Measurements from ENCODE around the gene ZSCAN5C. TPM values are rescaled to one million over a fixed set of nuclear protein-coding genes. Genes with fewer than 3 reads are reported as not detected.
"Not testable (repeated sequence)": the region's sequence is repeated elsewhere in the genome, so short reads cannot be mapped to it uniquely, and the experiment has no call there.

Gene ZSCAN5C
- total and polyA plus RNA-seq, 7 experiments from 2014 or later, result not detected

DNA sequence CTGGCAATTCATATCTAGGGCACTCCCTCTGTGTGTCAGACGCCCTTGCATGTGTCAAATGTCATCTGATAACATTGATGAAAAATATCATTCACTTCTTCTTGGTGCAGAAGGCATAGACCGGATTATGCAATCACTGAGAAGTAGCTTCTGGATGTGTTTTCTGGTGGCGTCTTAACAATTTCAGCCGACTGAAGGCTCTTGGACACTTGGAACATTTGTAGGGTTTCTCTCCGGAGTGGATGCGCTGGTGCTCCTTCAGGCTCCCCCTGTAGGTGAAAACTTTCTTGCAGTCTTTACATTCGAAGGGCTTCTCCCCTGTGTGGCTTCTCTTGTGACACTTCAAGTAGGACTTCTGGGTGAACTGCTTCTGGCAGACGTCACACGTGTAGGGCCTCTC, 19.4 kb downstream of the ZSCAN5C start:
- H3K36me3 ChIP-seq (ENCODE audit: control insufficient read depth in 2 of 3, insufficient read depth in 3 of 3, low read length in 3 of 3); H3K4me3 ChIP-seq (ENCODE audit: low read length); H3K27ac Mint-ChIP-seq; intact Hi-C loops (cut with micrococcal nuclease); CTCF ChIA-PET; H3K4me1 ChIP-seq (ENCODE audit: control insufficient read depth in 2 of 2, insufficient read depth in 2 of 2, low read length in 2 of 2); H3K9me3 Mint-ChIP-seq; H3K4me3 Mint-ChIP-seq; H3K4me1 Mint-ChIP-seq; H3K9me3 ChIP-seq (ENCODE audit: control insufficient read depth in 2 of 3, low read length in 3 of 3); H3K27ac ChIP-seq (ENCODE audit: low read depth, low read length); ATAC-seq; H3K27me3 ChIP-seq (ENCODE audit: control insufficient read depth in 2 of 2, insufficient read depth in 2 of 2, low read length in 2 of 2); POLR2A ChIA-PET: not testable (repeated sequence)
- Mint-ChIP-seq H3K36me3 (peaks cover 0 to 39% (median 18%) of the 10 kb centered on the region in 5 donors), H3K27me3 (peaks cover 10 to 15% (median 11%) of the 10 kb centered on the region in 5 donors)
- DNase-seq, result peak in 1 of 9 donors; percentile 4

DNA sequence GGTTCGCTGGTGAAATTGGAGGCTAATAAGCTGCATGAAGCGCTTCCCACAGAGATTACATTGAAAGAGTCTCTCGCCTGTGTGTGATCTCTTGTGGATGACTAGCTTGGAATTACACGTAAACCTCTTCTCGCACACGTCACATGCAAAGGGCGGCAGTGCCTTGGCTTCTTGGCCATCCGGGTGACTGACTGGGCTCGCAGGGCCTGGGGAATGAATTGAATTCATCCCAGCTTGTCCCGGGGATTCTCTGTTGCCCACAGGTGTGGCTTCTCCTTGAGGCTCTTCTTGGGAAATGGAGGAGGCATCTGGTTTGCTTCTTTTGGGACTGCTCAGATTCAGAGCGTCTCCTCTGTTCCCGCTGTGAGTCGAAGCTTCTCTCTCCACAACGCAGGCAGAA, 19.8 kb downstream of the ZSCAN5C start:
- DNase-seq (no peak), ATAC-seq (no peak)
- H3K27ac Mint-ChIP-seq, result no peak overlapping the region
- ChIA-PET POLR2A (no interaction called here), CTCF (no interaction called here)
- H3K27me3 Mint-ChIP-seq, result peaks cover 7 to 12% (median 9%) of the 10 kb centered on the region in 5 donors
- Histone ChIP-seq H3K4me1 (ENCODE audit: control insufficient read depth in 2 of 2, insufficient read depth in 2 of 2, low read length in 2 of 2) (no peaks in the 10 kb centered on the region), H3K4me3 (ENCODE audit: low read length) (no peak overlapping the region), H3K27ac (ENCODE audit: low read depth, low read length) (no peak overlapping the region), H3K36me3 (ENCODE audit: control insufficient read depth in 2 of 3, insufficient read depth in 3 of 3, low read length in 3 of 3) (no peaks in the 10 kb centered on the region), H3K9me3 (ENCODE audit: control insufficient read depth in 2 of 3, low read length in 3 of 3) (no peaks in the 10 kb centered on the region), H3K27me3 (ENCODE audit: control insufficient read depth in 2 of 2, insufficient read depth in 2 of 2, low read length in 2 of 2) (no peaks in the 10 kb centered on the region)
- H3K9me3 Mint-ChIP-seq, result peaks cover 0 to 3% (median 0%) of the 10 kb centered on the region in 11 donors
- H3K4me1 Mint-ChIP-seq, result peaks cover 0 to 5% (median 4%) of the 10 kb centered on the region in 7 donors
- no peak overlapping the region for H3K4me3 Mint-ChIP-seq
- intact Hi-C loops (cut with micrococcal nuclease), result no loop called here
- H3K36me3 Mint-ChIP-seq, result peaks cover 0 to 39% (median 18%) of the 10 kb centered on the region in 5 donors

DNA sequence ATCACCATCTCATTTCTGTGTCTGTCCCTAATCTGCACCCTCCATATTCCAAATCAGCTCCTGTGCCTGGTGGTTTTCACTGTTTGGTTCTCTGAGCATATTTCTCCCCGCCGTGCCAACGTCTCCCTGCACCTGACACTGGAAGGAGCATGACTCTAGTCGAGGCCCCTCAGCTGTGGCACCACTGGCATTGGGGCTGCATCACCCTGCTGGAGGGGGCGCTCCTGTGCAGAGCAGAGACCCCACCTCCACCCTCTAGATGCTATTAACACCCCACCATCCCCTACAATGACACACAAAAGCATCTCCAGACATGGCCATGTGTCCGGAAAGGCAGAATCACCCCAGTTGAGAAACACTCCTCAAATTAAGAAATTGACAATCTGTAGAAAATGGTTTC, 20.8 kb downstream of the ZSCAN5C start:
- Histone ChIP-seq H3K27ac (ENCODE audit: low read depth, low read length) (no peak overlapping the region), H3K4me3 (ENCODE audit: low read length) (no peak overlapping the region), H3K36me3 (ENCODE audit: control insufficient read depth in 2 of 3, insufficient read depth in 3 of 3, low read length in 3 of 3) (no peaks in the 10 kb centered on the region), H3K27me3 (ENCODE audit: control insufficient read depth in 2 of 2, insufficient read depth in 2 of 2, low read length in 2 of 2) (no peaks in the 10 kb centered on the region), H3K4me1 (ENCODE audit: control insufficient read depth in 2 of 2, insufficient read depth in 2 of 2, low read length in 2 of 2) (no peaks in the 10 kb centered on the region), H3K9me3 (ENCODE audit: control insufficient read depth in 2 of 3, low read length in 3 of 3) (no peaks in the 10 kb centered on the region)
- peaks cover 3 to 10% (median 5%) of the 10 kb centered on the region in 5 donors for H3K27me3 Mint-ChIP-seq
- no peak overlapping the region for H3K4me3 Mint-ChIP-seq
- ChIA-PET CTCF (no interaction called here), POLR2A (no interaction called here)
- intact Hi-C loops (cut with micrococcal nuclease), result no loop called here
- no peak for ATAC-seq
- H3K27ac Mint-ChIP-seq, result no peak overlapping the region
- DNase-seq, result no peak
- H3K9me3 Mint-ChIP-seq, result peaks cover 0 to 2% (median 0%) of the 10 kb centered on the region in 11 donors
- H3K36me3 Mint-ChIP-seq, result peaks cover 0 to 39% (median 18%) of the 10 kb centered on the region in 5 donors
- peaks cover 0 to 5% (median 2%) of the 10 kb centered on the region in 7 donors for H3K4me1 Mint-ChIP-seq

DNA sequence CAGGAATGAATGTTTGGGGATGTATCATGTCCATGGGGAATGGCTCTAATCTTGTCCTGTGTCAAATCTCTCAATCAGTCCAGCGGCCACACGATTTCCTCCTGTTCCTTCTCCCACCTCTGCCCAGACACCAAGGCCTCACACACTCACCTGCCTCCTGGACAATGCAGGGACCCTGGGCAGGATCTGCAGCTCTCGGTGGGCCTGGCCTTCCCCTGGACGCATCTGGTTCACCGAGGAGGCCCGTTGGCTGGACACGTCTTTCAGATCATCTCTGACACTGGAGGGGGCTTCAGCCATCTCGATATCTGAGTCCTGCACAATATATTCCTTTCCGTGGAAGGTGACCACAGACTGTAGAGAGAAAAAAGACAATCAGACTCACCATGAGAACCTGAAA, 21.4 kb downstream of the ZSCAN5C start:
- no peaks in the 10 kb centered on the region for H3K9me3 ChIP-seq (ENCODE audit: control insufficient read depth in 2 of 3, low read length in 3 of 3)
- Mint-ChIP-seq H3K4me1 (peaks cover 0 to 3% (median 0%) of the 10 kb centered on the region in 7 donors), H3K4me3 (no peak overlapping the region), H3K36me3 (peaks cover 0 to 39% (median 18%) of the 10 kb centered on the region in 5 donors), H3K27ac (no peak overlapping the region), H3K27me3 (peaks cover 0 to 6% (median 2%) of the 10 kb centered on the region in 5 donors), H3K9me3 (no peaks in the 10 kb centered on the region)
- CTCF ChIA-PET, result interaction anchor here (2.1 kb wide), 1 partner anchor 29 kb away, joined by 4 read pairs; no protein-coding TSS in a partner anchor
- POLR2A ChIA-PET, result no interaction called here
- intact Hi-C loops (cut with micrococcal nuclease), result no loop called here
- no peaks in the 10 kb centered on the region for H3K36me3 ChIP-seq (ENCODE audit: control insufficient read depth in 2 of 3, insufficient read depth in 3 of 3, low read length in 3 of 3)
- H3K4me1 ChIP-seq (ENCODE audit: control insufficient read depth in 2 of 2, insufficient read depth in 2 of 2, low read length in 2 of 2), result no peaks in the 10 kb centered on the region
- DNase-seq (no peak), ATAC-seq (no peak)
- H3K4me3 ChIP-seq (ENCODE audit: low read length), result no peak overlapping the region
- H3K27ac ChIP-seq (ENCODE audit: low read depth, low read length), result no peak overlapping the region
- no peaks in the 10 kb centered on the region for H3K27me3 ChIP-seq (ENCODE audit: control insufficient read depth in 2 of 2, insufficient read depth in 2 of 2, low read length in 2 of 2)

DNA sequence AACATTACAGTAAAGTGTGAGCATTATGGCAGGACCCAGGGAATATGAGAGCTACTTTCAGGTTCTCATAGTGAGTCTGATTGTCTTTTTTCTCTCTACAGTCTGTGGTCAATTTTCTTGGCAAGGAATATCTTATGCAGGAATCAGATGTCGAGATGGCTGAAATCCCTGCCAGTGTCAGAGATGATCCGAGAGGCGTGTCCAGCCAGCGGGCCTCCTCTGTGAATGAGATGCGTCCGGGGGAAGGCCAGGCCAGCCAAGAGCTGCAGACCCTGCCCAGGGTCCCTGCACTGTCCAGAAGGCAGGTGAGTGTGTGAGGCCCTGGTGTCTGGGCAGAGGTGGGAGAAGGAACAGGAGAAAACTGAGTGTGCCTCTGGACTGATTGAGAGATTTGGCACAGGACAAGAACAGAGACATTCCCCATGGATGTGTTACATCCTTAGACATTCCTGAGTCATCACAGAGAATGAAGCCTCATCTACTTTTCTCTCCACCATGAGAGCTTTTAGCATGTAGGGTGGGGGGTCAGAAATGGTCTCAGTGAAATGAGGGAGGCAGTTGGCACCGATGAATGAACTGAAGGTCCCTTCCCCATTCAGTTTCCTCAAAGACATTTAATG, 43.2 kb downstream of the ZSCAN5C start:
- Mint-ChIP-seq H3K4me1 (peaks cover 0 to 1% (median 0%) of the 10 kb centered on the region in 7 donors), H3K4me3 (no peak overlapping the region), H3K27ac (no peak overlapping the region), H3K9me3 (no peaks in the 10 kb centered on the region), H3K36me3 (peaks cover 0 to 14% (median 5%) of the 10 kb centered on the region in 5 donors), H3K27me3 (no peaks in the 10 kb centered on the region)
- CTCF ChIA-PET, result no interaction called here
- Histone ChIP-seq H3K4me3 (ENCODE audit: low read length) (no peak overlapping the region), H3K27me3 (ENCODE audit: control insufficient read depth in 2 of 2, insufficient read depth in 2 of 2, low read length in 2 of 2) (no peaks in the 10 kb centered on the region), H3K4me1 (ENCODE audit: control insufficient read depth in 2 of 2, insufficient read depth in 2 of 2, low read length in 2 of 2) (no peaks in the 10 kb centered on the region), H3K27ac (ENCODE audit: low read depth, low read length) (no peak overlapping the region), H3K9me3 (ENCODE audit: control insufficient read depth in 2 of 3, low read length in 3 of 3) (no peaks in the 10 kb centered on the region), H3K36me3 (ENCODE audit: control insufficient read depth in 2 of 3, insufficient read depth in 3 of 3, low read length in 3 of 3) (no peaks in the 10 kb centered on the region)
- ATAC-seq (no peak), DNase-seq (no peak)
- intact Hi-C loops (cut with micrococcal nuclease), result no loop called here
- POLR2A ChIA-PET, result no interaction called here

DNA sequence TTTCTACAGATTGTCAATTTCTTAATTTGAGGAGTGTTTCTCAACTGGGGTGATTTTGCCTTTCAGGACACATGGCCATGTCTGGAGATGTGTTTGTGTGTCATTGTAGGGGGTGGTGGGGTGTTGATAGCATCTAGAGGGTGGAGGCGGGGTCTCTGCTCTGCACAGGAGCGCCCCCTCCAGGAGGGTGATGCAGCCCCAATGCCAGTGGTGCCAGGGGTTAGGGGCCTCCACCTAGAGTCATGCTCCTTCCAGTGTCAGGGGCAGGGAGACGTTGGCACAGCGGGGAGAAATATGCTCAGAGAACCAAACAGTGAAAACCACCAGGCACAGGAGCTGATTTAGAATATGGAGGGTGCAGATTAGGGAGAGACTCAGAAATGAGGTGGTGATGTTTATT, 43.7 kb downstream of the ZSCAN5C start:
- CTCF ChIA-PET; ATAC-seq; H3K27me3 Mint-ChIP-seq; H3K27me3 ChIP-seq (ENCODE audit: control insufficient read depth in 2 of 2, insufficient read depth in 2 of 2, low read length in 2 of 2); H3K4me1 ChIP-seq (ENCODE audit: control insufficient read depth in 2 of 2, insufficient read depth in 2 of 2, low read length in 2 of 2); H3K9me3 Mint-ChIP-seq; H3K4me1 Mint-ChIP-seq; H3K4me3 Mint-ChIP-seq; H3K9me3 ChIP-seq (ENCODE audit: control insufficient read depth in 2 of 3, low read length in 3 of 3); H3K4me3 ChIP-seq (ENCODE audit: low read length); intact Hi-C loops (cut with micrococcal nuclease); H3K27ac ChIP-seq (ENCODE audit: low read depth, low read length); POLR2A ChIA-PET; H3K27ac Mint-ChIP-seq; DNase-seq; H3K36me3 ChIP-seq (ENCODE audit: control insufficient read depth in 2 of 3, insufficient read depth in 3 of 3, low read length in 3 of 3): not testable (repeated sequence)
- H3K36me3 Mint-ChIP-seq, result peaks cover 0 to 14% (median 5%) of the 10 kb centered on the region in 5 donors

DNA sequence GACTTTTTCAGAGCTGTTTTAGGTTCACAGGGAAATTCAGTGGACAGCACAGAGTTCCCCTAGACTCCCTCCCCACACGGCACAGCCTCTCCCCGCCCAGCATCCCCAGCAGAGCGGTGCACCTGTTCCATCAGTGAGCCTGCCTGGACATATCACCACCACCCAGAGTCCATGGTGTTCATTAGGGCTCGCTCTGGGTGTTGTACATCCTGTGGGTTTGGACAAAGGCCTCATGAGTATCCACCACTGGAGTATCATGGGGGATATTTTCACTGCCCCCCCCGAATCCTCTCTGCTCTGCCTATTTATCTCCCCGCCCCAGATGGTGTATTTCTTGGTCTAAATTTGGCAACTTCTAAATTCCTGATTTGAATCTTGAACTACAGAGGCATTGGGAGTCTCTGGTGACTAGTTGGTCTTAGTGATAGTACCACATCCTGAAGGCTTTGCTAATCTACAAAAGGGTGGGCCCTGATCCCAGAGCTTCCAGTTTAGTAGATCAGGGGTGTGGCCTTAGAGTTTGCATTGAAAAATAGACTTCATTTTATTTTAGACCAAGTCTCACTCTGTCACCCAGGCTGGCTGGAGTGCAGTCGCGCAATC, 46.8 kb downstream of the ZSCAN5C start:
- H3K36me3 Mint-ChIP-seq; H3K27ac ChIP-seq (ENCODE audit: low read depth, low read length); ATAC-seq; H3K4me3 ChIP-seq (ENCODE audit: low read length); H3K9me3 ChIP-seq (ENCODE audit: control insufficient read depth in 2 of 3, low read length in 3 of 3); H3K27ac Mint-ChIP-seq; H3K4me3 Mint-ChIP-seq; intact Hi-C loops (cut with micrococcal nuclease); H3K4me1 Mint-ChIP-seq; CTCF ChIA-PET; H3K36me3 ChIP-seq (ENCODE audit: control insufficient read depth in 2 of 3, insufficient read depth in 3 of 3, low read length in 3 of 3); H3K27me3 Mint-ChIP-seq; H3K4me1 ChIP-seq (ENCODE audit: control insufficient read depth in 2 of 2, insufficient read depth in 2 of 2, low read length in 2 of 2); H3K9me3 Mint-ChIP-seq; H3K27me3 ChIP-seq (ENCODE audit: control insufficient read depth in 2 of 2, insufficient read depth in 2 of 2, low read length in 2 of 2); DNase-seq: not testable (repeated sequence)
- POLR2A ChIA-PET, result interaction anchor here (0.8 kb wide), 1 partner anchor 283 kb away, joined by 3 read pairs; no protein-coding TSS in a partner anchor

Measured in naive thymus-derived CD4-positive, alpha-beta T cell (primary cell).